HEK293 (cell line): ENCODE measurements around the gene RALGAPA2.

ENCODE experiments used
- CTCF ChIA-PET: fragments of 350-600 bp; formaldehyde crosslinking; extraction: SDS; loops from one replicate; lab custom pipeline; 2021; ENCODE audit warnings: antibody characterized with exemption; lab: Yijun Ruan, JAX
- POLR2A ChIA-PET: fragments of 300-600 bp; formaldehyde crosslinking; extraction: SDS; loops from one replicate; lab custom pipeline; 2020; ENCODE audit warnings: antibody characterized with exemption, inconsistent platforms; lab: Yijun Ruan, JAX
- H3K27ac ChIP-seq: fragments of 200-500 bp; sonication (Bioruptor generic); 2 replicates; pipeline ENCODE4 v1.5.1; 2014; ENCODE audit warnings: low read depth, low read length, control low read depth, inconsistent platforms; ENCODE audit errors: extremely low read depth
- H3K36me3 ChIP-seq, 2 experiments: fragments of 200-500 bp in 1 of 2; sonication (Bioruptor generic) in 1 of 2; 1 replicate in 1 of 2; 2 replicates in 1 of 2; pipeline ENCODE4 v1.5.1; 2014 to 2017; ENCODE audit warnings: inconsistent platforms in 2 of 2, low read length in 2 of 2; ENCODE audit not compliant: control insufficient read depth in 2 of 2, insufficient read depth in 1 of 2
- H3K4me1 ChIP-seq: fragments of 200-500 bp; sonication (Bioruptor generic); 2 replicates; pipeline ENCODE4 v1.5.1; 2014; ENCODE audit warnings: mild to moderate bottlenecking, low read length, inconsistent platforms; ENCODE audit not compliant: control insufficient read depth, insufficient read depth
- H3K4me3 ChIP-seq: 2 replicates; pipeline ENCODE4 v1.5.1; 2011; ENCODE audit warnings: low read depth, mild to moderate bottlenecking, control low read depth, low read length, moderate library complexity
- H3K9me3 ChIP-seq: fragments of 200-500 bp; sonication (Bioruptor generic); 2 replicates; pipeline ENCODE4 v1.5.1; 2014; ENCODE audit warnings: low read depth, low read length, inconsistent platforms; ENCODE audit not compliant: control insufficient read depth, insufficient read depth
- EGR2 ChIP-seq: fragments of 450-650 bp; formaldehyde crosslinking; IDR thresholded peaks from 2 replicates; pipeline ENCODE4 v1.5.1; 2016; ENCODE audit warnings: low read depth, missing biosample characterization, missing genetic modification characterization
- ELK4 ChIP-seq: IDR thresholded peaks from 2 replicates; pipeline ENCODE4 v1.6.1; 2011; ENCODE audit warnings: mild to moderate bottlenecking, low read depth, low read length, borderline replicate concordance
- PATZ1 ChIP-seq: fragments of 450-650 bp; formaldehyde crosslinking; IDR thresholded peaks from 2 replicates; pipeline ENCODE4 v1.5.1; 2016; ENCODE audit warnings: missing biosample characterization, missing genetic modification characterization
- ZBTB11 ChIP-seq: fragments of 450-650 bp; formaldehyde crosslinking; conservative IDR thresholded peaks from 2 replicates; pipeline ENCODE4 v1.5.1; 2016; ENCODE audit warnings: low read depth, missing biosample characterization, missing genetic modification characterization
- ZBTB44 ChIP-seq: fragments of 450-650 bp; IDR thresholded peaks from 2 replicates; pipeline ENCODE4 v1.5.1; 2018; ENCODE audit warnings: missing biosample characterization, mild to moderate bottlenecking, missing genetic modification characterization
- ZFHX2 ChIP-seq: fragments of 450-650 bp; formaldehyde crosslinking; conservative IDR thresholded peaks from 2 replicates; pipeline ENCODE4 v1.5.1; 2016; ENCODE audit warnings: missing biosample characterization, missing genetic modification characterization
- ZNF169 ChIP-seq: fragments of 450-650 bp; formaldehyde crosslinking; IDR thresholded peaks from 2 replicates; pipeline ENCODE4 v1.5.1; 2016; ENCODE audit warnings: missing biosample characterization, missing genetic modification characterization
- ZNF18 ChIP-seq: fragments of 450-650 bp; formaldehyde crosslinking; IDR thresholded peaks from 2 replicates; pipeline ENCODE4 v1.5.1; 2016; ENCODE audit warnings: missing biosample characterization, missing genetic modification characterization
- ZNF223 ChIP-seq: fragments of 450-650 bp; formaldehyde crosslinking; IDR thresholded peaks from 2 replicates; pipeline ENCODE4 v1.5.1; 2016; ENCODE audit warnings: missing biosample characterization, missing genetic modification characterization
- ZNF23 ChIP-seq: fragments of 450-650 bp; formaldehyde crosslinking; IDR thresholded peaks from 2 replicates; pipeline ENCODE4 v1.5.1; 2016; ENCODE audit warnings: missing biosample characterization, missing genetic modification characterization, borderline replicate concordance
- ZNF324 ChIP-seq: fragments of 450-650 bp; formaldehyde crosslinking; IDR thresholded peaks from 2 replicates; pipeline ENCODE4 v1.5.1; 2016; ENCODE audit warnings: missing biosample characterization, missing genetic modification characterization
- ZNF518A ChIP-seq: fragments of 450-650 bp; formaldehyde crosslinking; conservative IDR thresholded peaks from 2 replicates; pipeline ENCODE4 v1.5.1; 2016; ENCODE audit warnings: low read depth, missing biosample characterization, missing genetic modification characterization
- ZNF521 ChIP-seq: fragments of 450-650 bp; formaldehyde crosslinking; IDR thresholded peaks from 2 replicates; pipeline ENCODE4 v1.5.1; 2017; ENCODE audit warnings: missing biosample characterization, mild to moderate bottlenecking, missing genetic modification characterization
- ZNF549 ChIP-seq: fragments of 450-650 bp; IDR thresholded peaks from 2 replicates; pipeline ENCODE4 v1.5.1; 2018; ENCODE audit warnings: missing biosample characterization, missing genetic modification characterization, mild to moderate bottlenecking, inconsistent platforms, moderate library complexity
- ZNF555 ChIP-seq: fragments of 450-650 bp; formaldehyde crosslinking; conservative IDR thresholded peaks from 2 replicates; pipeline ENCODE4 v1.5.1; 2017; ENCODE audit warnings: missing biosample characterization, mild to moderate bottlenecking, missing genetic modification characterization, inconsistent platforms
- ZNF654 ChIP-seq: fragments of 450-650 bp; formaldehyde crosslinking; IDR thresholded peaks from 2 replicates; pipeline ENCODE4 v1.5.1; 2016; ENCODE audit warnings: low read depth, missing biosample characterization, missing genetic modification characterization
- ZNF792 ChIP-seq: fragments of 450-650 bp; formaldehyde crosslinking; IDR thresholded peaks from 2 replicates; pipeline ENCODE4 v1.5.1; 2016; ENCODE audit warnings: missing biosample characterization, missing genetic modification characterization

Gene RALGAPA2

GRCh38 chr20:20649945-20650344, 62.5 kb downstream of the RALGAPA2 start:
- H3K9me3 ChIP-seq: no peaks in the 10 kb centered on the region
- no peaks in the 10 kb centered on the region for H3K4me1 ChIP-seq
- no peak overlapping the region for H3K4me3 ChIP-seq
- ChIA-PET CTCF (no interaction called here), POLR2A (no interaction called here)
- H3K27ac ChIP-seq: no peak overlapping the region
- no peak for TF ChIP-seq ZNF169 (tag by site-specific recombination)
- no peak for TF ChIP-seq ZBTB44
- TF ChIP-seq PATZ1 (tag by site-specific recombination): no peak
- TF ChIP-seq ZNF792 (tag by site-specific recombination): no peak
- TF ChIP-seq ZFHX2: no peak
- TF ChIP-seq ZNF654 (tag by site-specific recombination): no peak
- no peak for TF ChIP-seq ZNF324 (tag by site-specific recombination)
- TF ChIP-seq ZNF549 (tag by site-specific recombination): no peak
- no peak for TF ChIP-seq ZNF555 (tag by site-specific recombination)
- no peak for TF ChIP-seq ZNF223 (tag by site-specific recombination)
- no peaks in the 10 kb centered on the region for H3K36me3 ChIP-seq

- no peak overlapping the region for H3K27ac ChIP-seq
- H3K36me3 ChIP-seq: peaks cover 0 to 18% of the 10 kb centered on the region in 2 experiments; a peak in 1 of 3 replicates
- TF ChIP-seq ZBTB11 (tag by site-specific recombination) (no peak), ELK4 (no peak), ZNF18 (tag by site-specific recombination) (no peak), ZNF518A (no peak), EGR2 (tag by site-specific recombination) (no peak), ZNF23 (tag by site-specific recombination) (no peak), ZNF521 (tag by site-specific recombination) (no peak), ZFHX2 (no peak), ZNF223 (tag by site-specific recombination) (no peak)
- no peaks in the 10 kb centered on the region for H3K9me3 ChIP-seq
- ChIA-PET CTCF (interaction anchor here (0.6 kb wide), 1 partner anchor 193 kb away, joined by 3 read pairs; no protein-coding TSS in a partner anchor), POLR2A (no interaction called here)
- H3K4me1 ChIP-seq: no peaks in the 10 kb centered on the region
- H3K4me3 ChIP-seq: no peak overlapping the region
Measured at GRCh38 chr20:20643927-20644326, 68.5 kb downstream of the RALGAPA2 start.
